Loucy (cell line): ENCODE results near the gene FNDC10.

Experiments used
- H2AFZ ChIP-seq: fragments of 200-600 bp; sonication (generic); 2 replicates; pipeline ENCODE4 v1.6.0; 2016; ENCODE audit warnings: antibody characterized with exemption, mild to moderate bottlenecking, low read length, moderate library complexity
- H3F3A ChIP-seq: fragments of 200-600 bp; 2 replicates; pipeline ENCODE4 v1.6.0; 2016; ENCODE audit warnings: antibody characterized with exemption, low read depth, mild to moderate bottlenecking
- H3K27me3 ChIP-seq: fragments of 200-600 bp; sonication (generic); 2 replicates; pipeline ENCODE4 v1.6.1; 2014; ENCODE audit warnings: low read length, mild to moderate bottlenecking; ENCODE audit not compliant: insufficient read depth, poor library complexity, severe bottlenecking
- H3K36me3 ChIP-seq: fragments of 200-600 bp; sonication (generic); 2 replicates; pipeline ENCODE4 v1.6.1; 2016; ENCODE audit warnings: low read length; ENCODE audit not compliant: insufficient read depth
- H3K4me1 ChIP-seq: fragments of 200-600 bp; sonication (generic); 2 replicates; pipeline ENCODE4 v1.5.1; 2014; ENCODE audit warnings: low read length, mild to moderate bottlenecking; ENCODE audit not compliant: insufficient read depth, poor library complexity, severe bottlenecking
- H3K4me2 ChIP-seq: fragments of 200-600 bp; sonication (generic); 2 replicates; pipeline ENCODE4 v1.6.0; 2014; ENCODE audit warnings: antibody characterized with exemption, low read length, low read depth, mild to moderate bottlenecking; ENCODE audit not compliant: poor library complexity, severe bottlenecking
- H3K4me3 ChIP-seq: fragments of 200-600 bp; sonication (generic); 2 replicates; pipeline ENCODE4 v1.5.1; 2014; ENCODE audit warnings: low read length, mild to moderate bottlenecking, mixed read lengths; ENCODE audit not compliant: poor library complexity, severe bottlenecking
- H3K79me2 ChIP-seq: fragments of 200-600 bp; sonication (generic); 2 replicates; pipeline ENCODE4 v1.6.1; 2014; ENCODE audit warnings: low read length; ENCODE audit not compliant: insufficient read depth
- H3K9ac ChIP-seq: fragments of 200-600 bp; sonication (generic); 2 replicates; pipeline ENCODE4 v1.6.0; 2014; ENCODE audit warnings: mild to moderate bottlenecking, low read depth, low read length, moderate library complexity; ENCODE audit not compliant: poor library complexity, severe bottlenecking
- H3K9me2 ChIP-seq: fragments of 200-600 bp; sonication (generic); replicated peaks from 2 replicates; pipeline ENCODE4 v1.6.1; 2016; ENCODE audit warnings: low read depth, low read length, mixed read lengths
- H3K9me3 ChIP-seq: fragments of 200-600 bp; sonication (generic); 2 replicates; pipeline ENCODE4 v1.6.1; 2014; ENCODE audit warnings: mild to moderate bottlenecking, antibody characterized with exemption, low read length, low read depth; ENCODE audit not compliant: insufficient read depth
- H4K20me1 ChIP-seq: fragments of 200-600 bp; sonication (generic); 2 replicates; pipeline ENCODE4 v1.6.0; 2014; ENCODE audit warnings: antibody characterized with exemption, low read length, mild to moderate bottlenecking; ENCODE audit not compliant: insufficient read depth, poor library complexity, severe bottlenecking
- CTCF ChIP-seq: fragments of 200-600 bp; sonication (generic); conservative IDR thresholded peaks from 2 replicates; pipeline ENCODE4 v1.5.1; 2014; ENCODE audit warnings: mild to moderate bottlenecking, antibody characterized with exemption, low read length
- EZH2phosphoT487 ChIP-seq: fragments of 200-600 bp; IDR thresholded peaks from 2 replicates; pipeline ENCODE4 v1.6.1; 2018; ENCODE audit warnings: antibody characterized with exemption, mild to moderate bottlenecking, moderate library complexity, borderline replicate concordance

Gene FNDC10

GRCh38 chr1:1623631-1624442, 23.9 kb upstream of the FNDC10 start:
- Histone ChIP-seq H3K4me3 (no peak overlapping the region), H3K4me2 (no peak overlapping the region), H3K9ac (no peak overlapping the region), H3K9me2 (no peaks in the 10 kb centered on the region), H3K36me3 (no peaks in the 10 kb centered on the region), H3K27me3 (no peaks in the 10 kb centered on the region), H3K79me2 (no peaks in the 10 kb centered on the region), H4K20me1 (no peaks in the 10 kb centered on the region), H3K9me3 (no peaks in the 10 kb centered on the region), H2AFZ (no peak overlapping the region), H3K4me1 (no peaks in the 10 kb centered on the region), H3F3A (no peaks in the 10 kb centered on the region)
- no peak for TF ChIP-seq EZH2phosphoT487
- no peak for TF ChIP-seq CTCF

GRCh38 chr1:1623181-1623630, 23.3 kb upstream of the FNDC10 start:
- TF ChIP-seq EZH2phosphoT487 (no peak), CTCF (no peak)
- no peaks in the 10 kb centered on the region for H3F3A ChIP-seq
- no peaks in the 10 kb centered on the region for H3K36me3 ChIP-seq
- no peaks in the 10 kb centered on the region for H3K9me3 ChIP-seq
- no peaks in the 10 kb centered on the region for H3K27me3 ChIP-seq
- H3K79me2 ChIP-seq, result no peaks in the 10 kb centered on the region
- no peak overlapping the region for H3K9ac ChIP-seq
- no peaks in the 10 kb centered on the region for H4K20me1 ChIP-seq
- H3K4me3 ChIP-seq, result no peak overlapping the region
- no peaks in the 10 kb centered on the region for H3K9me2 ChIP-seq
- no peaks in the 10 kb centered on the region for H3K4me1 ChIP-seq
- no peak overlapping the region for H2AFZ ChIP-seq
- no peak overlapping the region for H3K4me2 ChIP-seq

GRCh38 chr1:1622788-1623094, 22.8 kb upstream of the FNDC10 start:
- H3K9me3 ChIP-seq, result no peaks in the 10 kb centered on the region
- no peaks in the 10 kb centered on the region; the same call in 1 of the 2 replicates for H3K79me2 ChIP-seq
- no peaks in the 10 kb centered on the region for H3K4me1 ChIP-seq
- H3K9ac ChIP-seq, result no peak overlapping the region
- H3K9me2 ChIP-seq, result no peaks in the 10 kb centered on the region
- no peaks in the 10 kb centered on the region for H3K27me3 ChIP-seq
- H3F3A ChIP-seq, result no peaks in the 10 kb centered on the region
- H3K4me2 ChIP-seq, result no peak overlapping the region
- H3K36me3 ChIP-seq, result no peaks in the 10 kb centered on the region
- H2AFZ ChIP-seq, result no peak overlapping the region
- H4K20me1 ChIP-seq, result no peaks in the 10 kb centered on the region
- no peak for TF ChIP-seq CTCF
- no peak for TF ChIP-seq EZH2phosphoT487
- no peak overlapping the region for H3K4me3 ChIP-seq
